CD4-positive, alpha-beta T cell treated with Interleukin-4 for 4 hours (primary cell): ENCODE data around the gene DHRS7.

Source experiments
- DNase-seq: peaks from one replicate; pipeline ENCODE4 v3.0.0-alpha.2; 2020

The DHRS7 gene

GRCh38 chr14:60184146-60184904 lies 19.1 kb upstream of the DHRS7 start:
- DNase-seq: peak; percentile 77

GRCh38 chr14:60183741-60184140 lies 18.5 kb upstream of the DHRS7 start:
- DNase-seq: peak; percentile 32

- no peak for DNase-seq
These were observed 17.9 kb upstream of the DHRS7 start for GRCh38 chr14:60183138-60183537.

- no peak for DNase-seq
These were observed 14.3 kb upstream of the DHRS7 start for GRCh38 chr14:60179431-60179869.

GRCh38 chr14:60178820-60179219 lies 13.6 kb upstream of the DHRS7 start:
- no peak for DNase-seq

GRCh38 chr14:60178164-60178563 lies 13.0 kb upstream of the DHRS7 start:
- no peak for DNase-seq

GRCh38 chr14:60175255-60175902 lies 10.2 kb upstream of the DHRS7 start:
- no peak for DNase-seq

- DNase-seq: no peak
These were observed 9.4 kb upstream of the DHRS7 start for GRCh38 chr14:60174352-60175254.

- DNase-seq: no peak
These were observed 6.5 kb upstream of the DHRS7 start for GRCh38 chr14:60171690-60172089.

GRCh38 chr14:60170948-60171347 lies 5.8 kb upstream of the DHRS7 start:
- no peak for DNase-seq

- no peak for DNase-seq
These were observed 4.5 kb upstream of the DHRS7 start for GRCh38 chr14:60169722-60170121.

GRCh38 chr14:60166142-60166541 lies 944 bp upstream of the DHRS7 start:
- DNase-seq: peak; percentile 27

- DNase-seq: no peak
These were observed 314 bp upstream of the DHRS7 start for GRCh38 chr14:60165547-60165876.

- DNase-seq: no peak
These were observed 840 bp downstream of the DHRS7 start for GRCh38 chr14:60164404-60164711.

GRCh38 chr14:60163693-60164092 lies 1.5 kb downstream of the DHRS7 start:
- no peak for DNase-seq

GRCh38 chr14:60161196-60162107 lies 3.7 kb downstream of the DHRS7 start:
- DNase-seq: no peak

- no peak for DNase-seq
These were observed 4.8 kb downstream of the DHRS7 start for GRCh38 chr14:60160422-60160821.

GRCh38 chr14:60154671-60155070 lies 10.5 kb downstream of the DHRS7 start:
- DNase-seq: no peak

- peak; percentile 15 for DNase-seq
These were observed 11.2 kb downstream of the DHRS7 start for GRCh38 chr14:60153991-60154390.

- DNase-seq: peak; percentile 81
These were observed 13.5 kb downstream of the DHRS7 start for GRCh38 chr14:60151715-60152114.

GRCh38 chr14:60134702-60135101 lies 30.5 kb downstream of the DHRS7 start:
- no peak for DNase-seq

- no peak for DNase-seq
These were observed 31.7 kb downstream of the DHRS7 start for GRCh38 chr14:60133487-60133886.

GRCh38 chr14:60125918-60126317 lies 39.3 kb downstream of the DHRS7 start:
- DNase-seq: no peak
